Activated CD8-positive, alpha-beta memory T cell treated with anti-CD3 and anti-CD28 coated beads for 1 hour (primary cell): ENCODE results near the gene DSP.
A peak's percentile ranks its signal among the peaks of the same experiment; 100 is the strongest.

Source experiments
- DNase-seq, 2 donors: peaks; one replicate each; pipeline ENCODE4 v3.0.0-alpha.2; 2020; ENCODE audit warnings: low read depth in 1 of 2; ENCODE audit errors: extremely low read depth in 1 of 2

Gene DSP

GRCh38 chr6:7589949-7590917 lies 48.8 kb downstream of the DSP start, which contains the start of gene SNRNP48:
SNRNP48 (plus strand) TSS chr6:7590198; CDS start chr6:7590258, 60 bp downstream.
- peak; percentile 72 to 82 for DNase-seq

DNA sequence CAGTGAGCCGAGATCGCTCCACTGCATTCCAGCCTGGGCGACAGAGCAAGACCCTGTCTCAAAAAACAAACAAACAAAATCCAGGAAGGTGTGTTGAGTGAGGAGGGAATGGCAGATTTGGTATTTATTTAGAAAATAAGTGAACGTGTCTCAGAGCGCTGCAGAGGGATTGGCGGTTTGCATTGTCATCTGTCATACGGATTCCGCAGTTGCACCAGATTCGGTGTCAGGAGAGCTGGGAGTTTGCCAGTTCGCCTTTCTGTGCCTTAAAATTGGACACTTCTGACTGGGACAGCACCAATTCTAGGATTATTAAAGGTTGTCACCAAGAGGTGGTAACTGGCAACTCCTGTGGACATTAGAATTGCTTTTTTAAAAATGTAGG lies 49.4 kb downstream of the DSP start:
- DNase-seq, result no peak

DNA sequence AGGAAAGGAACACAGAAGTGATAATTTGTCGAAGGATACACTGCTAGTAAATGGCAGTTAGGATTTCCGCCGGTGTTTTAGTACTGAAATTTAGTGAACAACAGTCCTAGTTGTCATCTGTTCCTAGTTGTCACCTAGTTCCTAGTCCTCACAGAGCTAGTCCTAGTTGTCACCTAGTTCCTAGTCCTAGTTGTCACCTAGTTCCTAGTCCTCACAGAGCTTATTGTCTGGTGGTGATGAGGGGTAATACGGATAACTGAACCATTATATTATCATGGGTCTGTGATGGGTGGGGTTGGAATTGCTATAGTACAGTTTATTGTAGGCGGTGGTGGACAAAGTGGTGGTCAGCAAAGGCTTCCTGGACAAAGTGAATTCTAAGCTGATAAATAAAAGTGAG lies 50.3 kb downstream of the DSP start:
- DNase-seq, result no peak

- no peak for DNase-seq
These were observed 51.8 kb downstream of the DSP start for GRCh38 chr6:7593229-7593628.

GRCh38 chr6:7594579-7595125 lies 53.2 kb downstream of the DSP start:
- DNase-seq, result no peak

DNA sequence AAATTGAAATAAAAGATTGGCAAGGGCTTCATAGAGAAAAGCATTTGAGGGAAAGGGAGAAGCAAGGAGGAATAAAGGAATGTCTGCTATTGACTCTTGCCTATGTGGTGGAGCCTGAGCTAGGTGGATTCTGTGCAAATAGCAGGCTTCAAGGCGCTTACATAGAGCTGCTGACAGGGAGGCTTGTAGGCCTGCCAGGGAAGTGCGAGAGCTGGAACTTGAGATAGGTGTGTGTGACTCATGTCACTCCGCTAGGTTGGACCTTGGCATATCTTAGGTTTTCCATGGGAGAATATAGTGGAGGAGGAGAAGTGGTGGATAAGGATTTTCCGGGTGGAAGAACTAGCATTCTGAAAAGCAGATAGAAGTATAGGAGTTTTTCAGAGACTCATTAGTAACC lies 62.5 kb downstream of the DSP start:
- DNase-seq, result no peak

GRCh38 chr6:7604506-7604905 lies 63.0 kb downstream of the DSP start:
- no peak for DNase-seq

GRCh38 chr6:7615611-7616383 lies 74.3 kb downstream of the DSP start:
- DNase-seq, result no peak

- no peak for DNase-seq
These were observed 76.6 kb downstream of the DSP start for GRCh38 chr6:7617801-7618764.

- DNase-seq, result no peak
These were observed 80.3 kb downstream of the DSP start for GRCh38 chr6:7621761-7622160.

GRCh38 chr6:7624796-7625710 lies 83.6 kb downstream of the DSP start:
- no peak for DNase-seq

- no peak for DNase-seq
These were observed 87.0 kb downstream of the DSP start for GRCh38 chr6:7628479-7628878.

DNA sequence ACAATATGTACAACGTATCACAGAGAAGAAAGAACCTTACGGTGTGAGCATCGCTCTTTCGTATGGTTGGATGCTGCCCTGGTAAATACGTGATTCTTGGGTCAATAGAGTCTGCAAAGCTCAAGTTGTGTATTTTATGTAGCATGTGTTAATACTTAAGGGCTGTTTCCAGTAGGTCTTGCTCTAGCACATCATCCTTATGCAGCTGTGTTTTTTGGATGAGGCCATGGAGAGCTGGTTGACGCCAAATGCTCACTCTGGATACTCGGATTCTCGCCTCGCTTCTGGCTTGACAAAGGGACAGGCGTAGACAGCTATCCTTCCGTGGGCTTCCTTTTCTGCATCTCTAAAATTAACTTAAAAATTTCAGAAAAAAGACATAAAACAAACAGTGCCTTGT lies 87.4 kb downstream of the DSP start:
- DNase-seq, result no peak

DNA sequence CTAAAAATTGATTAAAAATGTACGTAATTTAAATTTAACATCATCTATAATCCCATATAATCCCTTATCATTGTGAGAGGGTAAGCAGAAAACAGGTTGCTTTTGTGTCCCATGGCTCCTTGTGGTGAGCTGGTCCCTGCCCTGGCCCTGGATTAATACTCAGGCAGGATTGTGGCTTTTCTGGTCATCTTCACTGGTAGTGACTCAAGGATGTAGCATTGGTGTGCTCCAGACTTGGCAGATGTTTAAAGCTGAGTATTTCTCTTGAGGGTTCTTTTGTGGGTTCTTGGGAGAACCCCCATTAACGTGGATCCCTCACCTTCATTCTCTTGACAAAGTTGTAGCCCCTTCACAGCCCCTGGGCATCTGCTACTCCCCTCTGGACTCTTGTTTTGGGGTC lies 87.8 kb downstream of the DSP start:
- no peak for DNase-seq

DNA sequence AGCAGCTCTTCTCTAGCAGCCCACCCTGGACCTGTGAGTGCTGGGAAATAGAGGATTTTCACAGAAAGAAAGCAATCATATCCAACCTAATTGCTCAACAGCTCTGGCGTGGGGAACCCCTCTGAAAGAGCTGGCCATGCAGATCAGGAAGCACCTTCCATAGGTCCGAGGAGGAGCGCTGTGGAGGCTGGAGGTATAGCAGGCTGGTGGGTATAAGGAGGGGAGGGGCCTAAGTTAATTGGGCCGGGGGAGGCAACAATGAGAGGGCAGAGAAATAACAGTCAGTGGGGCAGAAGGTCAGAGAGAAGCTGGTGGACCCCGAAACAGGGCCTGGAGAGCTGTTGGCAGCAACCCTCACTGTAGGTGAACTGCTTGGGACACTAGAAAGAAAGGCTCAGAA lies 89.3 kb downstream of the DSP start:
- no peak for DNase-seq

- no peak for DNase-seq
These were observed 90.0 kb downstream of the DSP start for GRCh38 chr6:7631466-7631865.

DNA sequence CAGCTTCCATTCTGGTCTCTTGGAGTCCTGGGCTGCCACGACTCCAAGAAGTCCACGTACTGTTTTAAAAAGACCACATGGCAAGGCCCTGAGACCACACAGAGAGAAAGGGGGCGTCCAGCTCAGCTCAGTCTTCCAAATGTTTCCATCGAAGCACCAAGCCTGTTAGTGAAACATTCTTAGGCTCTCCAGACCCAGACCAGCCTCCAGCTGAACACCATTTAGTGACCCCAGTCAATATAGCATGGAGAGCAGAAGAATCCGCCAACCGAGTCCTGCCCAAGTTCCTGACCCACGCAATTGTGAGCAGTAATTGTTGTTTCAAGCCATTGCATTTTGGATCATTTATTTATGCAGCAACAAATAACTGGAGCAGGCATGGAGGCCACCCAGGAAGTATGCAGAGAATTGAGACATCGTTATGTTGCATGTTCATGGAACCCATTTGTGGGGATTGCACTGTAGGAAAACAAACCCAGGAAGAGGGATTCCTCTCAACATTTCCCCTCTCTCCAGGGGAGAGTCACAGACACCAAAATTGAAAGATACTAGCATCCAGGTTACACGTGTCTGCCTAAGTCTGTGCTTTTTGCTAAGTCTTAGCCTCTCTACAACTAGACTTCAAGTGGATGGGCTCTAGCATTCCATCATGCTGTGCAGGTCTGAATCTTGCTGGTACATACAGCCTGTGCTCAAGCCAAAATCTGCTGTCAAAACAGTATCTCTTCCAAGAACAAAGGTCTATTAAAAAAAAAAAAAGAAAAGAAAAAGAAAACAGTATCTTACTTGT lies 91.2 kb downstream of the DSP start:
- DNase-seq, result no peak

DNA sequence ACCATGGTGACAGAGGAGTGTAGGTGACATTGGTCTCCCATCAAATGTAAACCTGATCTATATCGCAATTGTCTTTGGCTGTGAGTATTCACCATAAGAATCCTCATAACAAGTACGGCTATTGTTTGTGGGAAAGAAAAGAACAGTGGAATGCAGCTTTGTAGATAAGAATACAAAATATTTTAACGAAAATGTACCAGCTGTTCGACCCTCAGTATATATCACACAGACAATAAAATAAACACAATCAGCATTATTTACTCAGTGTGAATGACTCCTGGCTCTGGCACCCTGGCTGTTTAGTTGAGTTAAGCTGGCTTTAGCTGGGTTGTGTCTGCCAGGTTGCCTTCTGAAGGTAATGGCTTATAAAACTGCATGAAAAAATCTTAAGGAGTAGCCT lies 91.9 kb downstream of the DSP start:
- no peak for DNase-seq

GRCh38 chr6:7636151-7636550 lies 94.7 kb downstream of the DSP start:
- DNase-seq, result no peak
